GM12878 (cell line): ENCODE results near the gene GMPPA.

Experiments used
- BCL11A ChIP-seq: IDR thresholded peaks from 2 replicates; pipeline ENCODE4 v1.6.1; 2011; ENCODE audit warnings: low read depth, low read length
- GABPA ChIP-seq: IDR thresholded peaks from 2 replicates; pipeline ENCODE4 v1.6.1; 2014; ENCODE audit warnings: antibody characterized with exemption, low read depth, mild to moderate bottlenecking, inconsistent platforms
- MYB ChIP-seq: fragments of 150-350 bp; IDR thresholded peaks from 2 replicates; pipeline ENCODE4 v1.6.1; 2014; ENCODE audit warnings: mild to moderate bottlenecking, low read depth, low read length, borderline replicate concordance
- POLR2A ChIP-seq: IDR thresholded peaks from 2 replicates; pipeline ENCODE4 v1.6.1; 2011; ENCODE audit warnings: low read depth, mild to moderate bottlenecking, low read length
- POLR2AphosphoS5 ChIP-seq: IDR thresholded peaks from 2 replicates; pipeline ENCODE4 v1.6.1; 2011; ENCODE audit warnings: mild to moderate bottlenecking, low read length, inconsistent platforms
- POU2F2 ChIP-seq: IDR thresholded peaks from 3 replicates; pipeline ENCODE4 v1.6.1; 2011; ENCODE audit warnings: low read depth, mild to moderate bottlenecking, low read length, borderline replicate concordance
- RAD21 ChIP-seq: IDR thresholded peaks from 2 replicates; pipeline ENCODE4 v1.6.1; 2011; ENCODE audit warnings: mild to moderate bottlenecking, low read depth, low read length, moderate library complexity; ENCODE audit not compliant: insufficient read depth
- RFX5 ChIP-seq: IDR thresholded peaks from 2 replicates; pipeline ENCODE4 v1.6.1; 2011; ENCODE audit warnings: low read depth, low read length, improper control_type of control experiment
- SP1 ChIP-seq: IDR thresholded peaks from one replicate; pipeline ENCODE4 v1.6.1; 2011; ENCODE audit warnings: low read depth, low read length
- TF ChIP-seq, protein P1 (sequence below): fragments of 450-650 bp; IDR thresholded peaks from 2 replicates; pipeline ENCODE4 v1.6.1; 2017; ENCODE audit warnings: low read depth, mild to moderate bottlenecking, moderate library complexity
- TF ChIP-seq, protein P2 (sequence below): fragments of 450-650 bp; IDR thresholded peaks from 2 replicates; pipeline ENCODE4 v1.6.1; 2017; ENCODE audit warnings: mild to moderate bottlenecking, moderate library complexity
- TF ChIP-seq, protein P3 (sequence below), 3 experiments: IDR thresholded peaks in 2 of 3; conservative IDR thresholded peaks in 1 of 3; 2 replicates each; pipeline ENCODE4 v1.5.1; 2011; ENCODE audit warnings: low read depth in 3 of 3, low read length in 3 of 3, mild to moderate bottlenecking in 3 of 3, control low read depth in 2 of 3, moderate library complexity in 2 of 3, inconsistent platforms in 1 of 3, mixed read lengths in 1 of 3; ENCODE audit not compliant: control insufficient read depth in 2 of 3, insufficient read depth in 1 of 3; ENCODE audit errors: extremely low read depth in 1 of 3

GRCh38 chr2:219465659-219466561 lies 32.8 kb upstream of the GMPPA start:
- TF ChIP-seq, protein P1, sequence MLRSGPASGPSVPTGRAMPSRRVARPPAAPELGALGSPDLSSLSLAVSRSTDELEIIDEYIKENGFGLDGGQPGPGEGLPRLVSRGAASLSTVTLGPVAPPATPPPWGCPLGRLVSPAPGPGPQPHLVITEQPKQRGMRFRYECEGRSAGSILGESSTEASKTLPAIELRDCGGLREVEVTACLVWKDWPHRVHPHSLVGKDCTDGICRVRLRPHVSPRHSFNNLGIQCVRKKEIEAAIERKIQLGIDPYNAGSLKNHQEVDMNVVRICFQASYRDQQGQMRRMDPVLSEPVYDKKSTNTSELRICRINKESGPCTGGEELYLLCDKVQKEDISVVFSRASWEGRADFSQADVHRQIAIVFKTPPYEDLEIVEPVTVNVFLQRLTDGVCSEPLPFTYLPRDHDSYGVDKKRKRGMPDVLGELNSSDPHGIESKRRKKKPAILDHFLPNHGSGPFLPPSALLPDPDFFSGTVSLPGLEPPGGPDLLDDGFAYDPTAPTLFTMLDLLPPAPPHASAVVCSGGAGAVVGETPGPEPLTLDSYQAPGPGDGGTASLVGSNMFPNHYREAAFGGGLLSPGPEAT = no peak
- TF ChIP-seq SP1 (no peak), POU2F2 (no peak), POLR2AphosphoS5 (no peak), RAD21 (no peak), RFX5 (no peak), GABPA (no peak), POLR2A (no peak), MYB (no peak), BCL11A (no peak)
- TF ChIP-seq, protein P2, sequence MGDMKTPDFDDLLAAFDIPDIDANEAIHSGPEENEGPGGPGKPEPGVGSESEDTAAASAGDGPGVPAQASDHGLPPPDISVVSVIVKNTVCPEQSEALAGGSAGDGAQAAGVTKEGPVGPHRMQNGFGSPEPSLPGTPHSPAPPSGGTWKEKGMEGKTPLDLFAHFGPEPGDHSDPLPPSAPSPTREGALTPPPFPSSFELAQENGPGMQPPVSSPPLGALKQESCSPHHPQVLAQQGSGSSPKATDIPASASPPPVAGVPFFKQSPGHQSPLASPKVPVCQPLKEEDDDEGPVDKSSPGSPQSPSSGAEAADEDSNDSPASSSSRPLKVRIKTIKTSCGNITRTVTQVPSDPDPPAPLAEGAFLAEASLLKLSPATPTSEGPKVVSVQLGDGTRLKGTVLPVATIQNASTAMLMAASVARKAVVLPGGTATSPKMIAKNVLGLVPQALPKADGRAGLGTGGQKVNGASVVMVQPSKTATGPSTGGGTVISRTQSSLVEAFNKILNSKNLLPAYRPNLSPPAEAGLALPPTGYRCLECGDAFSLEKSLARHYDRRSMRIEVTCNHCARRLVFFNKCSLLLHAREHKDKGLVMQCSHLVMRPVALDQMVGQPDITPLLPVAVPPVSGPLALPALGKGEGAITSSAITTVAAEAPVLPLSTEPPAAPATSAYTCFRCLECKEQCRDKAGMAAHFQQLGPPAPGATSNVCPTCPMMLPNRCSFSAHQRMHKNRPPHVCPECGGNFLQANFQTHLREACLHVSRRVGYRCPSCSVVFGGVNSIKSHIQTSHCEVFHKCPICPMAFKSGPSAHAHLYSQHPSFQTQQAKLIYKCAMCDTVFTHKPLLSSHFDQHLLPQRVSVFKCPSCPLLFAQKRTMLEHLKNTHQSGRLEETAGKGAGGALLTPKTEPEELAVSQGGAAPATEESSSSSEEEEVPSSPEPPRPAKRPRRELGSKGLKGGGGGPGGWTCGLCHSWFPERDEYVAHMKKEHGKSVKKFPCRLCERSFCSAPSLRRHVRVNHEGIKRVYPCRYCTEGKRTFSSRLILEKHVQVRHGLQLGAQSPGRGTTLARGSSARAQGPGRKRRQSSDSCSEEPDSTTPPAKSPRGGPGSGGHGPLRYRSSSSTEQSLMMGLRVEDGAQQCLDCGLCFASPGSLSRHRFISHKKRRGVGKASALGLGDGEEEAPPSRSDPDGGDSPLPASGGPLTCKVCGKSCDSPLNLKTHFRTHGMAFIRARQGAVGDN = no peak
- TF ChIP-seq, protein P3, sequence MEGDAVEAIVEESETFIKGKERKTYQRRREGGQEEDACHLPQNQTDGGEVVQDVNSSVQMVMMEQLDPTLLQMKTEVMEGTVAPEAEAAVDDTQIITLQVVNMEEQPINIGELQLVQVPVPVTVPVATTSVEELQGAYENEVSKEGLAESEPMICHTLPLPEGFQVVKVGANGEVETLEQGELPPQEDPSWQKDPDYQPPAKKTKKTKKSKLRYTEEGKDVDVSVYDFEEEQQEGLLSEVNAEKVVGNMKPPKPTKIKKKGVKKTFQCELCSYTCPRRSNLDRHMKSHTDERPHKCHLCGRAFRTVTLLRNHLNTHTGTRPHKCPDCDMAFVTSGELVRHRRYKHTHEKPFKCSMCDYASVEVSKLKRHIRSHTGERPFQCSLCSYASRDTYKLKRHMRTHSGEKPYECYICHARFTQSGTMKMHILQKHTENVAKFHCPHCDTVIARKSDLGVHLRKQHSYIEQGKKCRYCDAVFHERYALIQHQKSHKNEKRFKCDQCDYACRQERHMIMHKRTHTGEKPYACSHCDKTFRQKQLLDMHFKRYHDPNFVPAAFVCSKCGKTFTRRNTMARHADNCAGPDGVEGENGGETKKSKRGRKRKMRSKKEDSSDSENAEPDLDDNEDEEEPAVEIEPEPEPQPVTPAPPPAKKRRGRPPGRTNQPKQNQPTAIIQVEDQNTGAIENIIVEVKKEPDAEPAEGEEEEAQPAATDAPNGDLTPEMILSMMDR (IDR thresholded peaks at IDR 0.05 in 2 of 3, conservative IDR thresholded peaks at IDR 0.05 in 1 of 3; ENCODE audit: control insufficient read depth in 2 of 3, extremely low read depth in 1 of 3, insufficient read depth in 1 of 3, low read depth in 3 of 3, low read length in 3 of 3) = no peak
